ENCODE data around the gene FRAS1.

Gene FRAS1

GRCh38 chr4:78137532-78137931, 80.4 kb downstream of the FRAS1 start:
- no peak overlapping the region for H3K4me3 ChIP-seq (ENCODE audit: low read depth, low read length)
- no peaks in the 10 kb centered on the region for H3K36me3 ChIP-seq
- H3K4me1 ChIP-seq = peaks cover 5% of the 10 kb centered on the region; the same call in 1 of the 2 replicates
- no peak for TF ChIP-seq CTCF (IDR thresholded peaks at IDR 0.05; ENCODE audit: low read depth, low read length)
- no peak for DNase-seq
- no peaks in the 10 kb centered on the region for H3K27me3 ChIP-seq
- H3K9me3 ChIP-seq = no peaks in the 10 kb centered on the region

- H3K4me3 ChIP-seq (ENCODE audit: low read depth, low read length) = no peak overlapping the region
- H3K9me3 ChIP-seq = no peaks in the 10 kb centered on the region
- H3K4me1 ChIP-seq = peaks cover 5% of the 10 kb centered on the region; the same call in 1 of the 2 replicates
- TF ChIP-seq CTCF (IDR thresholded peaks at IDR 0.05; ENCODE audit: low read depth, low read length) = no peak
- no peaks in the 10 kb centered on the region for H3K27me3 ChIP-seq
- no peaks in the 10 kb centered on the region for H3K36me3 ChIP-seq
- no peak for DNase-seq
These were observed 81.1 kb downstream of the FRAS1 start for GRCh38 chr4:78138252-78138651.

GRCh38 chr4:78143634-78144033, 86.5 kb downstream of the FRAS1 start:
- Histone ChIP-seq H3K36me3 (no peaks in the 10 kb centered on the region), H3K4me3 (ENCODE audit: low read depth, low read length) (no peak overlapping the region), H3K4me1 (peaks cover 3% of the 10 kb centered on the region; the same call in 1 of the 2 replicates), H3K9me3 (no peaks in the 10 kb centered on the region), H3K27me3 (no peaks in the 10 kb centered on the region)
- DNase-seq = no peak
- TF ChIP-seq CTCF (IDR thresholded peaks at IDR 0.05; ENCODE audit: low read depth, low read length) = no peak

GRCh38 chr4:78145008-78145407, 87.9 kb downstream of the FRAS1 start:
- H3K4me3 ChIP-seq (ENCODE audit: low read depth, low read length) = no peak overlapping the region
- H3K27me3 ChIP-seq = no peaks in the 10 kb centered on the region
- TF ChIP-seq CTCF (IDR thresholded peaks at IDR 0.05; ENCODE audit: low read depth, low read length) = no peak
- H3K4me1 ChIP-seq = peaks cover 9% of the 10 kb centered on the region
- DNase-seq = no peak
- no peaks in the 10 kb centered on the region for H3K9me3 ChIP-seq
- H3K36me3 ChIP-seq = no peaks in the 10 kb centered on the region

- Histone ChIP-seq H3K27me3 (no peaks in the 10 kb centered on the region), H3K9me3 (no peaks in the 10 kb centered on the region)
These were observed 88.5 kb downstream of the FRAS1 start for GRCh38 chr4:78145622-78146021.

More at GRCh38 chr4:78145622-78146021, 88.5 kb downstream of the FRAS1 start:
- H3K4me1 ChIP-seq = peaks cover 14% of the 10 kb centered on the region
- no peak for TF ChIP-seq CTCF (IDR thresholded peaks at IDR 0.05; ENCODE audit: low read depth, low read length)
- no peak overlapping the region for H3K4me3 ChIP-seq (ENCODE audit: low read depth, low read length)
- DNase-seq = no peak
- no peaks in the 10 kb centered on the region for H3K36me3 ChIP-seq

Measured in BE2C (cell line).